ENCODE results near the gene FBXL7.

Gene FBXL7

GRCh38 chr5:15902066-15902465, 402.1 kb downstream of the FBXL7 start:
- no peak for TF ChIP-seq CTCF (IDR thresholded peaks at IDR 0.05; ENCODE audit: low read depth, low read length)
- DNase-seq (ENCODE audit: low read depth in 2 of 2) = no peak
- H3K4me3 ChIP-seq (replicated peaks in 1 of 2; ENCODE audit: low read depth in 2 of 2, low read length in 2 of 2) = no peak overlapping the region

GRCh38 chr5:15904899-15905830, 405.2 kb downstream of the FBXL7 start:
- TF ChIP-seq CTCF (IDR thresholded peaks at IDR 0.05; ENCODE audit: low read depth, low read length) = no peak
- DNase-seq (ENCODE audit: low read depth in 2 of 2) = peak in 1 of 2 donors; percentile 52
- H3K4me3 ChIP-seq (replicated peaks in 1 of 2; ENCODE audit: low read depth in 2 of 2, low read length in 2 of 2) = no peak overlapping the region

GRCh38 chr5:15914638-15915037, 414.7 kb downstream of the FBXL7 start:
- no peak for TF ChIP-seq CTCF (IDR thresholded peaks at IDR 0.05; ENCODE audit: low read depth, low read length)
- H3K4me3 ChIP-seq (replicated peaks in 1 of 2; ENCODE audit: low read depth in 2 of 2, low read length in 2 of 2) = peak overlapping the region in 1 of 2 donors; percentile 16
- DNase-seq (ENCODE audit: low read depth in 2 of 2) = peak; percentile 18 to 32

DNA sequence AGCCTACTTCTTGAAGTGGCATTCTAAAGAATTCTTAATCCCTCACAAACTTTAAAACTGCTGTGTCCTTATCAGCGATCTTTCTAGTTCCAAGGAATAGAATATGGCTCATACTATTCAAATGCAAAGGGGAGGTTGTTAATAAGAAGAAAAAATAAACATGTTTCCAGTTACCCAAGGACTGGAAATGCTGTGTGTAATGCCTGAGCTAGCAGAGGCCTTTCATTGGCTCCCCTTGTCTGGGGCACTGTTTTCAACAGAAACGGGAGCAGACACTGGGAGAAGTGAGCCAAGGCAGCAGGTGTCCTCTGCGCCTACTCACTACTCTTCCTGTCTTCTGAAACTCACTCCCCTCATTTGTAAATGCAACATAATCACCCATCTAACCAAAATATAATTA, 426.6 kb downstream of the FBXL7 start:
- no peak for DNase-seq (ENCODE audit: low read depth in 2 of 2)
- TF ChIP-seq CTCF (IDR thresholded peaks at IDR 0.05; ENCODE audit: low read depth, low read length) = no peak
- H3K4me3 ChIP-seq (replicated peaks in 1 of 2; ENCODE audit: low read depth in 2 of 2, low read length in 2 of 2) = no peak overlapping the region

- no peak for TF ChIP-seq CTCF (IDR thresholded peaks at IDR 0.05; ENCODE audit: low read depth, low read length)
- no peak overlapping the region for H3K4me3 ChIP-seq (replicated peaks in 1 of 2; ENCODE audit: low read depth in 2 of 2, low read length in 2 of 2)
- no peak for DNase-seq (ENCODE audit: low read depth in 2 of 2)
These were observed 427.9 kb downstream of the FBXL7 start for GRCh38 chr5:15927710-15928380.

GRCh38 chr5:15929611-15930263, 429.8 kb downstream of the FBXL7 start:
- TF ChIP-seq CTCF (IDR thresholded peaks at IDR 0.05; ENCODE audit: low read depth, low read length) = no peak
- DNase-seq (ENCODE audit: low read depth in 2 of 2) = peak; percentile 53 to 82
- no peak overlapping the region for H3K4me3 ChIP-seq (replicated peaks in 1 of 2; ENCODE audit: low read depth in 2 of 2, low read length in 2 of 2)
